Activated B cell treated with CpG ODN at 0.5 μM for 24 hours (primary cell): ENCODE data around the gene PRR36. TPM values are rescaled to one million over a fixed set of nuclear protein-coding genes. Genes with fewer than 3 reads are reported as not detected.
A peak's percentile ranks its signal among the peaks of the same experiment; 100 is the strongest.

Experiments
- ATAC-seq: fragments of 200-7000 bp; cut with Tn5 transposase; one replicate; pipeline ENCODE4 v1.10.0; 2021; ENCODE audit warnings: low read depth, mild to moderate bottlenecking, moderate library complexity
- CTCF ChIA-PET: fragments of 350-600 bp; sonication (Branson Sonifier 250); formaldehyde crosslinking; loops from one replicate; lab custom pipeline; 2021; ENCODE audit warnings: antibody characterized with exemption; lab: Charles Lee
- POLR2A ChIA-PET: fragments of 350-600 bp; sonication (Branson Sonifier 250); formaldehyde crosslinking; loops from one replicate; lab custom pipeline; 2021; ENCODE audit warnings: antibody characterized with exemption; lab: Charles Lee
- DNase-seq: peaks from one replicate; pipeline ENCODE4 v3.0.0; 2022
- H3K27ac Mint-ChIP-seq: one replicate; pipeline ENCODE4 v1.8.0; 2020; ENCODE audit warnings: mixed read lengths
- H3K27me3 Mint-ChIP-seq: one replicate; pipeline ENCODE4 v1.8.0; 2021; ENCODE audit warnings: mixed read lengths
- H3K36me3 Mint-ChIP-seq: one replicate; pipeline ENCODE4 v1.8.0; 2021; ENCODE audit warnings: low read depth, mixed read lengths
- H3K4me1 Mint-ChIP-seq: one replicate; pipeline ENCODE4 v1.8.0; 2021; ENCODE audit warnings: mixed read lengths
- H3K4me3 Mint-ChIP-seq: one replicate; pipeline ENCODE4 v1.8.0; 2020; ENCODE audit warnings: mild to moderate bottlenecking, mixed read lengths
- H3K9me3 Mint-ChIP-seq: one replicate; pipeline ENCODE4 v1.8.0; 2020; ENCODE audit warnings: mixed read lengths
- CTCF ChIP-seq: fragments of 200-600 bp; IDR thresholded peaks from one replicate; pipeline ENCODE4 v1.8.0; 2022; ENCODE audit warnings: antibody characterized with exemption, mild to moderate bottlenecking
- intact Hi-C: fragments of 100-400 bp; cut with micrococcal nuclease; formaldehyde crosslinking; loops from one replicate; pipeline ENCODE4 v1.15.1; 2024
- total RNA-seq: library from RNA; stranded (reverse); gene quantifications from 2 replicates; pipeline ENCODE4 v1.2.3, GENCODE V29; 2022

The PRR36 gene
- total RNA-seq, 1 donor from 2014 or later, result not detected

GRCh38 chr19:7914598-7915045 lies 40.4 kb upstream of the PRR36 start, which contains the start of gene TGFBR3L:
TGFBR3L (plus strand) TSS chr19:7914830.
- no peak for TF ChIP-seq CTCF
- intact Hi-C loops, result no loop called here
- Mint-ChIP-seq H3K4me3 (peak within 1 kb of the TSS; percentile 28), H3K36me3 (peaks cover 31% of the 10 kb centered on the region), H3K27ac (no peak within 1 kb of the TSS), H3K27me3 (peaks cover 18% of the 10 kb centered on the region), H3K9me3 (no peaks in the 10 kb centered on the region), H3K4me1 (peaks cover 25% of the 10 kb centered on the region)
- CTCF ChIA-PET, result interaction anchor here (1.0 kb wide), 1 partner anchor 346 kb away, joined by 3 read pairs; no protein-coding TSS in a partner anchor
- ATAC-seq (no peak), DNase-seq (no peak)
- POLR2A ChIA-PET, result interaction anchor here (0.6 to 1.0 kb wide), 2 partner anchors 11 to 29 kb away, joined by 3 read pairs; partner anchors contain the start of gene MAP2K7

- POLR2A ChIA-PET, result interaction anchor here (1.0 kb wide), 1 partner anchor 10 kb away, joined by 3 read pairs; the partner anchor contains the start of gene MAP2K7
These were observed 39.9 kb upstream of the PRR36 start for GRCh38 chr19:7914099-7914498.

GRCh38 chr19:7913652-7914051 lies 39.5 kb upstream of the PRR36 start:
- peaks cover 18% of the 10 kb centered on the region for H3K27me3 Mint-ChIP-seq
- H3K27ac Mint-ChIP-seq, result no peak overlapping the region
- TF ChIP-seq CTCF, result no peak
- H3K9me3 Mint-ChIP-seq, result no peaks in the 10 kb centered on the region
- ChIA-PET POLR2A (no interaction called here), CTCF (interaction anchor here (0.5 kb wide), 1 partner anchor 350 kb away, joined by 3 read pairs; no protein-coding TSS in a partner anchor)
- no peak for ATAC-seq
- H3K36me3 Mint-ChIP-seq, result peaks cover 31% of the 10 kb centered on the region
- peaks cover 22% of the 10 kb centered on the region for H3K4me1 Mint-ChIP-seq
- H3K4me3 Mint-ChIP-seq, result no peak overlapping the region
- no peak for DNase-seq
- intact Hi-C loops, result no loop called here

More at GRCh38 chr19:7914099-7914498, 39.9 kb upstream of the PRR36 start:
- peaks cover 18% of the 10 kb centered on the region for H3K27me3 Mint-ChIP-seq
- CTCF ChIA-PET, result interaction anchor here (1.0 kb wide), 1 partner anchor 346 kb away, joined by 3 read pairs; no protein-coding TSS in a partner anchor
- TF ChIP-seq CTCF, result no peak
- H3K4me3 Mint-ChIP-seq, result no peak overlapping the region
- H3K36me3 Mint-ChIP-seq, result peaks cover 31% of the 10 kb centered on the region
- no peaks in the 10 kb centered on the region for H3K9me3 Mint-ChIP-seq
- no peak for ATAC-seq
- H3K4me1 Mint-ChIP-seq, result peaks cover 22% of the 10 kb centered on the region
- no peak overlapping the region for H3K27ac Mint-ChIP-seq
- DNase-seq, result no peak
- intact Hi-C loops, result no loop called here

GRCh38 chr19:7912697-7913564 lies 38.7 kb upstream of the PRR36 start:
- H3K36me3 Mint-ChIP-seq, result peaks cover 32% of the 10 kb centered on the region

More at GRCh38 chr19:7912697-7913564, 38.7 kb upstream of the PRR36 start:
- CTCF ChIA-PET, result interaction anchor here (0.5 kb wide), 1 partner anchor 349 kb away, joined by 3 read pairs; no protein-coding TSS in a partner anchor
- ATAC-seq, result no peak
- no peak for TF ChIP-seq CTCF
- Mint-ChIP-seq H3K27ac (no peak overlapping the region), H3K4me1 (peaks cover 16% of the 10 kb centered on the region), H3K4me3 (no peak overlapping the region), H3K27me3 (peaks cover 14% of the 10 kb centered on the region), H3K9me3 (no peaks in the 10 kb centered on the region)
- intact Hi-C loops, result no loop called here
- POLR2A ChIA-PET, result interaction anchor here (0.7 kb wide), 1 partner anchor 395 kb away, joined by 4 read pairs; no protein-coding TSS in a partner anchor
- DNase-seq, result no peak
